Measurements from ENCODE around the gene XIAP. TPM values are rescaled to one million over a fixed set of nuclear protein-coding genes. Genes with fewer than 3 reads are reported as not detected.
"Not testable (repeated sequence)": the region's sequence is repeated elsewhere in the genome, so short reads cannot be mapped to it uniquely, and the experiment has no call there.

The XIAP gene
- total RNA-seq, 5 donors from 2014 or later (not counting 1 experiment from before 2014, with no cell fraction given) = 40.4 to 59.6 (median 46.1) TPM

DNA sequence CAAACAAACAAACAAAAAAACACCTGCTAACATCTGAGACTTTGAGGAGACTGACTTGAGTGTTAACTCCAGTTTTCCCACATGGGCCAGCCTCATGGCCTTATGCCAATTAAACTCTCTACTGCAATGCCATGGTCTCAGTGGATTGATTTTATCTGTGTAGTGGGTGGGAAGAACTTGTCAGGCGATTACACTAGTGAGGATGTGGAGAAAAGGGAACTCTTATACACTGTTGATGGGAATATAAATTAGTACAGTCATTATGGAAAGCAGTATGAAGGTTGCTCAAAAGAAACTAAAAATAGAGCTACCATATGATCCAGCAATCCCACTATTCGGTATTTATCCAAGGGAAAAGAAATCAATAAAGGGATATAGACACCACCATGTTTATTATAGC is 12.8 kb upstream of the XIAP start:
- no peak overlapping the region for H3K4me3 Mint-ChIP-seq
- H3K4me1 Mint-ChIP-seq = no peaks in the 10 kb centered on the region
- Histone ChIP-seq H3K4me3 (ENCODE audit: control insufficient read depth in 1 of 2, extremely low read depth in 1 of 2, low read length in 1 of 2) (no peak overlapping the region), H3K27ac (ENCODE audit: low read length) (no peak overlapping the region), H3K9me3 (no peaks in the 10 kb centered on the region), H3K36me3 (ENCODE audit: control insufficient read depth in 2 of 2, extremely low read depth in 1 of 2, insufficient read depth in 1 of 2, low read length in 1 of 2) (no peaks in the 10 kb centered on the region), H3K27me3 (replicated peaks in 1 of 2; ENCODE audit: control insufficient read depth in 2 of 2, extremely low read depth in 1 of 2, insufficient read depth in 2 of 2, low read length in 1 of 2) (peaks cover 0 to 2% of the 10 kb centered on the region in 2 experiments), H3K4me1 (ENCODE audit: control insufficient read depth in 1 of 2, extremely low read depth in 1 of 2, insufficient read depth in 2 of 2, low read length in 2 of 2) (no peaks in the 10 kb centered on the region)
- no peaks in the 10 kb centered on the region for H3K9me3 Mint-ChIP-seq
- ChIA-PET CTCF (interaction anchor here in 1 of 2 donors (0.7 kb wide), 1 partner anchor 19 kb away, joined by 5 read pairs; no protein-coding TSS in a partner anchor), POLR2A (no interaction called here)
- no peak overlapping the region for H3K27ac Mint-ChIP-seq
- no peaks in the 10 kb centered on the region for H3K27me3 Mint-ChIP-seq
- DNase-seq (no peak), ATAC-seq (replicated peaks in 1 of 4) (no peak)
- H3K36me3 Mint-ChIP-seq = no peaks in the 10 kb centered on the region
- WGBS (ENCODE audit: insufficient coverage) = no CpG with 5 or more reads among the region's 2 CpGs

GRCh38 chrX:123849096-123849495 is 10.8 kb upstream of the XIAP start:
- Mint-ChIP-seq H3K4me3 (no peak overlapping the region), H3K4me1 (peaks cover 0 to under 1% (median 0%) of the 10 kb centered on the region in 3 donors), H3K27me3 (no peaks in the 10 kb centered on the region), H3K9me3 (no peaks in the 10 kb centered on the region), H3K27ac (no peak overlapping the region), H3K36me3 (no peaks in the 10 kb centered on the region)
- ChIA-PET POLR2A (no interaction called here), CTCF (no interaction called here)
- Histone ChIP-seq H3K27me3 (replicated peaks in 1 of 2; ENCODE audit: control insufficient read depth in 2 of 2, extremely low read depth in 1 of 2, insufficient read depth in 2 of 2, low read length in 1 of 2) (no peaks in the 10 kb centered on the region), H3K4me3 (ENCODE audit: control insufficient read depth in 1 of 2, extremely low read depth in 1 of 2, low read length in 1 of 2) (no peak overlapping the region), H3K4me1 (ENCODE audit: control insufficient read depth in 1 of 2, extremely low read depth in 1 of 2, insufficient read depth in 2 of 2, low read length in 2 of 2) (no peaks in the 10 kb centered on the region), H3K27ac (ENCODE audit: low read length) (no peak overlapping the region), H3K36me3 (ENCODE audit: control insufficient read depth in 2 of 2, extremely low read depth in 1 of 2, insufficient read depth in 1 of 2, low read length in 1 of 2) (no peaks in the 10 kb centered on the region), H3K9me3 (no peaks in the 10 kb centered on the region)
- DNase-seq = no peak
- ATAC-seq (replicated peaks in 1 of 4) = no peak
- WGBS (ENCODE audit: insufficient coverage) = 90% methylated on average over 4 of the region's 12 CpGs

- H3K27ac ChIP-seq (ENCODE audit: low read length); H3K27me3 Mint-ChIP-seq; H3K9me3 Mint-ChIP-seq; H3K4me3 Mint-ChIP-seq; H3K36me3 Mint-ChIP-seq; H3K27ac Mint-ChIP-seq; H3K4me1 ChIP-seq (ENCODE audit: control insufficient read depth in 1 of 2, extremely low read depth in 1 of 2, insufficient read depth in 2 of 2, low read length in 2 of 2); H3K27me3 ChIP-seq (replicated peaks in 1 of 2; ENCODE audit: control insufficient read depth in 2 of 2, extremely low read depth in 1 of 2, insufficient read depth in 2 of 2, low read length in 1 of 2); H3K4me3 ChIP-seq (ENCODE audit: control insufficient read depth in 1 of 2, extremely low read depth in 1 of 2, low read length in 1 of 2); H3K9me3 ChIP-seq; ATAC-seq (replicated peaks in 1 of 4); CTCF ChIA-PET; H3K36me3 ChIP-seq (ENCODE audit: control insufficient read depth in 2 of 2, extremely low read depth in 1 of 2, insufficient read depth in 1 of 2, low read length in 1 of 2); POLR2A ChIA-PET; DNase-seq; H3K4me1 Mint-ChIP-seq: not testable (repeated sequence)
- WGBS (ENCODE audit: insufficient coverage) = no CpG with 5 or more reads among the region's 9 CpGs
These were observed 9.9 kb upstream of the XIAP start for GRCh38 chrX:123849906-123850305.

GRCh38 chrX:123851079-123851478 is 8.8 kb upstream of the XIAP start:
- no peaks in the 10 kb centered on the region for H3K4me1 ChIP-seq (ENCODE audit: control insufficient read depth in 1 of 2, extremely low read depth in 1 of 2, insufficient read depth in 2 of 2, low read length in 2 of 2)
- Mint-ChIP-seq H3K36me3 (no peaks in the 10 kb centered on the region), H3K27me3 (peaks cover 0 to 4% of the 10 kb centered on the region in 2 donors), H3K4me3 (no peak overlapping the region), H3K4me1 (peaks cover 0 to 5% (median 0%) of the 10 kb centered on the region in 3 donors), H3K27ac (no peak overlapping the region), H3K9me3 (no peaks in the 10 kb centered on the region)
- H3K4me3 ChIP-seq (ENCODE audit: control insufficient read depth in 1 of 2, extremely low read depth in 1 of 2, low read length in 1 of 2) = no peak overlapping the region
- DNase-seq = no peak
- H3K9me3 ChIP-seq = no peaks in the 10 kb centered on the region
- ChIA-PET POLR2A (interaction anchor here in 1 of 2 donors (0.6 kb wide), 1 partner anchor 108 kb away, joined by 3 read pairs; no protein-coding TSS in a partner anchor), CTCF (no interaction called here)
- H3K27me3 ChIP-seq (replicated peaks in 1 of 2; ENCODE audit: control insufficient read depth in 2 of 2, extremely low read depth in 1 of 2, insufficient read depth in 2 of 2, low read length in 1 of 2) = no peaks in the 10 kb centered on the region
- H3K27ac ChIP-seq (ENCODE audit: low read length) = no peak overlapping the region
- WGBS (ENCODE audit: insufficient coverage) = no CpG with 5 or more reads among the region's 1 CpG
- H3K36me3 ChIP-seq (ENCODE audit: control insufficient read depth in 2 of 2, extremely low read depth in 1 of 2, insufficient read depth in 1 of 2, low read length in 1 of 2) = no peaks in the 10 kb centered on the region
- ATAC-seq (replicated peaks in 1 of 4) = no peak

GRCh38 chrX:123854329-123854728 is 5.5 kb upstream of the XIAP start:
- Mint-ChIP-seq H3K4me1 (peaks cover 4 to 12% (median 5%) of the 10 kb centered on the region in 3 donors), H3K4me3 (peak overlapping the region in 1 of 3 donors; percentile 28), H3K27me3 (peaks cover 0 to 14% of the 10 kb centered on the region in 2 donors), H3K36me3 (no peaks in the 10 kb centered on the region), H3K27ac (no peak overlapping the region), H3K9me3 (no peaks in the 10 kb centered on the region)
- Histone ChIP-seq H3K36me3 (ENCODE audit: control insufficient read depth in 2 of 2, extremely low read depth in 1 of 2, insufficient read depth in 1 of 2, low read length in 1 of 2) (no peaks in the 10 kb centered on the region), H3K9me3 (no peaks in the 10 kb centered on the region), H3K27me3 (replicated peaks in 1 of 2; ENCODE audit: control insufficient read depth in 2 of 2, extremely low read depth in 1 of 2, insufficient read depth in 2 of 2, low read length in 1 of 2) (no peaks in the 10 kb centered on the region), H3K4me3 (ENCODE audit: control insufficient read depth in 1 of 2, extremely low read depth in 1 of 2, low read length in 1 of 2) (no peak overlapping the region), H3K4me1 (ENCODE audit: control insufficient read depth in 1 of 2, extremely low read depth in 1 of 2, insufficient read depth in 2 of 2, low read length in 2 of 2) (no peaks in the 10 kb centered on the region), H3K27ac (ENCODE audit: low read length) (no peak overlapping the region)
- no CpG with 5 or more reads among the region's 2 CpGs for WGBS (ENCODE audit: insufficient coverage)
- CTCF ChIA-PET = interaction anchor here in 1 of 2 donors (1.1 kb wide), 1 partner anchor 21 kb away, joined by 4 read pairs; no protein-coding TSS in a partner anchor
- POLR2A ChIA-PET = no interaction called here
- DNase-seq (no peak), ATAC-seq (replicated peaks in 1 of 4) (no peak)

DNA sequence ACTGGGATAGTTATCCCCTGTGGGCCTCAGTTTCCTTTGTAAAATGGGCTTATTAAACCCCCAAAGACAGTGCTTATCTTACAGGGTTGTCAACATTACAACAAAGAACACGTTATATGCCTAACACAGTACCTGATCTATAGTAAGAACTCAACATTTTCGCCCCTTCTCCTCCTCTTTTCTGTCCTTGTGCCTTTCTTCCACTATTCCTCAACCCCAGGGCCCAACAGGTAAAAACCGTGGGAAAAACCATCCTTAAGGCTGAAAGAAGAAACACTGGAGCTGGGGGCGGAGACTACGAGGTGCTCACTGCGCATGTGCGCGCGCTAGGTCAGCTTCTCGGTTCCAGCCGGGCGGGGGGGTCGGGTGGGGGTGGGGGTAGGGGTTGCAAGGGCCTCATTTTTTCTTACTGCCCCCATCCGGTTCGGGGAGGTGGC is 426 bp upstream of the XIAP start:
- ChIA-PET POLR2A (interaction anchor here in 1 of 2 donors (0.7 kb wide), 1 partner anchor 486 kb away, joined by 6 read pairs; no protein-coding TSS in a partner anchor), CTCF (interaction anchor here in 1 of 2 donors (0.6 kb wide), 1 partner anchor 211 kb away, joined by 3 read pairs; no protein-coding TSS in a partner anchor)
- H3K27ac ChIP-seq (ENCODE audit: low read length) = peak overlapping the region; percentile 92
- Mint-ChIP-seq H3K27me3 (peaks cover 0 to 15% of the 10 kb centered on the region in 2 donors), H3K9me3 (no peaks in the 10 kb centered on the region), H3K4me3 (peak overlapping the region; percentile 87 to 89 (median 89)), H3K27ac (peak overlapping the region; percentile 88 to 93), H3K4me1 (peaks cover 6 to 22% (median 8%) of the 10 kb centered on the region in 3 donors), H3K36me3 (no peaks in the 10 kb centered on the region)
- H3K27me3 ChIP-seq (replicated peaks in 1 of 2; ENCODE audit: control insufficient read depth in 2 of 2, extremely low read depth in 1 of 2, insufficient read depth in 2 of 2, low read length in 1 of 2) = no peaks in the 10 kb centered on the region
- ATAC-seq (replicated peaks in 1 of 4) (peak; percentile 56 to 61 (median 56)), DNase-seq (peak in 13 of 35 experiments; percentile 21 to 71 (median 46))
- WGBS (ENCODE audit: insufficient coverage) = 0% methylated on average over 1 of the region's 15 CpGs
- no peaks in the 10 kb centered on the region for H3K36me3 ChIP-seq (ENCODE audit: control insufficient read depth in 2 of 2, extremely low read depth in 1 of 2, insufficient read depth in 1 of 2, low read length in 1 of 2)
- peaks cover 0 to 15% of the 10 kb centered on the region in 2 experiments for H3K4me1 ChIP-seq (ENCODE audit: control insufficient read depth in 1 of 2, extremely low read depth in 1 of 2, insufficient read depth in 2 of 2, low read length in 2 of 2)
- H3K9me3 ChIP-seq = no peaks in the 10 kb centered on the region
- H3K4me3 ChIP-seq (ENCODE audit: control insufficient read depth in 1 of 2, extremely low read depth in 1 of 2, low read length in 1 of 2) = peak overlapping the region; percentile 82 to 94

Data from T-cell (primary cell).